ENCODE data around the gene FREY1. TPM values are rescaled to one million over a fixed set of nuclear protein-coding genes. Genes with fewer than 3 reads are reported as not detected.

The FREY1 gene
- total and polyA plus RNA-seq, 2 of the 4 experiments (the other 2 are of a cell fraction), result 0.21 TPM; not detected in 1

- ATAC-seq (ENCODE audit: low read depth), result no peak
- no peak overlapping the region for H3K4ac ChIP-seq (ENCODE audit: low read depth, low read length)
- no peak overlapping the region for H4K91ac ChIP-seq (ENCODE audit: insufficient read depth, low read depth, low read length)
- no peaks in the 10 kb centered on the region for H3K9me3 ChIP-seq (ENCODE audit: control insufficient read depth, insufficient read depth, low read length)
- H3K9ac ChIP-seq (ENCODE audit: low read depth, low read length), result no peak overlapping the region
- dilution Hi-C loops (cut with HindIII; ENCODE audit: low sequenced_read_pairs, unreplicated experiment), result no loop called here
- H2BK15ac ChIP-seq (ENCODE audit: low read depth, low read length), result no peak overlapping the region
- no peak overlapping the region for H3K4me3 ChIP-seq (ENCODE audit: insufficient read depth, low read depth, low read length)
- H2AK9ac ChIP-seq (replicated peaks; ENCODE audit: low read depth, low read length, poor library complexity), result no peak overlapping the region
- no peak overlapping the region for H3K27ac ChIP-seq (ENCODE audit: insufficient read depth, low read length)
- H3K4me2 ChIP-seq (ENCODE audit: low read depth, low read length), result no peak overlapping the region
- H3K36me3 ChIP-seq (ENCODE audit: control insufficient read depth, insufficient read depth, low read length), result peaks cover 6% of the 10 kb centered on the region; the same call in 1 of the 2 replicates
- no TSS peak for BruUV-seq (replicated peaks)
- H3K79me1 ChIP-seq (ENCODE audit: low read depth in 1 of 2, low read length in 2 of 2), result no peaks in the 10 kb centered on the region
- intact Hi-C loops (cut with micrococcal nuclease), result no loop called here
- H2AK5ac ChIP-seq (ENCODE audit: low read depth, low read length), result no peak overlapping the region
- 100% methylated on average over 4 of the region's 12 CpGs; no CpG with 5 or more reads in 1 of the 2 experiments for WGBS, 2 experiments (ENCODE audit: extremely low coverage in 2 of 2, insufficient read length in 1 of 2)
- H2AFZ ChIP-seq (replicated peaks; ENCODE audit: low read length, poor library complexity), result no peak overlapping the region
- in situ Hi-C loops (cut with MboI; ENCODE audit: low sequenced_read_pairs), result no loop called here
- H4K8ac ChIP-seq (ENCODE audit: low read depth in 2 of 2, low read length in 2 of 2), result no peak overlapping the region
- peaks cover 39% of the 10 kb centered on the region for H3K27me3 ChIP-seq (ENCODE audit: control insufficient read depth, insufficient read depth, low read length)
- H3K23ac ChIP-seq (ENCODE audit: low read depth, low read length), result no peak overlapping the region; the same call in 1 of the 2 replicates
- POLR2A ChIA-PET (ENCODE audit: unreplicated experiment), result interaction anchor here (0.6 kb wide), 1 partner anchor 10 kb away, joined by 3 read pairs; no protein-coding TSS in a partner anchor
- H2BK5ac ChIP-seq (ENCODE audit: low read depth, low read length, poor library complexity, severe bottlenecking), result no peak overlapping the region
- H4K5ac ChIP-seq (ENCODE audit: low read depth, low read length), result no peak overlapping the region
- H3K18ac ChIP-seq (ENCODE audit: low read depth, low read length), result no peak overlapping the region
- no peak overlapping the region for H2BK20ac ChIP-seq (ENCODE audit: low read depth, low read length)
- H2BK120ac ChIP-seq (ENCODE audit: low read depth, low read length), result no peak overlapping the region
- H3K56ac ChIP-seq (ENCODE audit: extremely low read depth, insufficient read depth, low read length), result no peak overlapping the region
- no peaks in the 10 kb centered on the region; the same call in 1 of the 2 replicates for H3K4me1 ChIP-seq (ENCODE audit: control insufficient read depth, insufficient read depth, low read length)
- no peaks in the 10 kb centered on the region for H3K9me1 ChIP-seq (ENCODE audit: insufficient read depth, low read length)
- no peak overlapping the region for H3K14ac ChIP-seq (replicated peaks; ENCODE audit: low read depth, low read length)
- H4K20me1 ChIP-seq (ENCODE audit: insufficient read depth, low read length), result peaks cover 7% of the 10 kb centered on the region
- DNase-seq, result no peak
- CTCF ChIA-PET, result no interaction called here
- TF ChIP-seq, protein P1, sequence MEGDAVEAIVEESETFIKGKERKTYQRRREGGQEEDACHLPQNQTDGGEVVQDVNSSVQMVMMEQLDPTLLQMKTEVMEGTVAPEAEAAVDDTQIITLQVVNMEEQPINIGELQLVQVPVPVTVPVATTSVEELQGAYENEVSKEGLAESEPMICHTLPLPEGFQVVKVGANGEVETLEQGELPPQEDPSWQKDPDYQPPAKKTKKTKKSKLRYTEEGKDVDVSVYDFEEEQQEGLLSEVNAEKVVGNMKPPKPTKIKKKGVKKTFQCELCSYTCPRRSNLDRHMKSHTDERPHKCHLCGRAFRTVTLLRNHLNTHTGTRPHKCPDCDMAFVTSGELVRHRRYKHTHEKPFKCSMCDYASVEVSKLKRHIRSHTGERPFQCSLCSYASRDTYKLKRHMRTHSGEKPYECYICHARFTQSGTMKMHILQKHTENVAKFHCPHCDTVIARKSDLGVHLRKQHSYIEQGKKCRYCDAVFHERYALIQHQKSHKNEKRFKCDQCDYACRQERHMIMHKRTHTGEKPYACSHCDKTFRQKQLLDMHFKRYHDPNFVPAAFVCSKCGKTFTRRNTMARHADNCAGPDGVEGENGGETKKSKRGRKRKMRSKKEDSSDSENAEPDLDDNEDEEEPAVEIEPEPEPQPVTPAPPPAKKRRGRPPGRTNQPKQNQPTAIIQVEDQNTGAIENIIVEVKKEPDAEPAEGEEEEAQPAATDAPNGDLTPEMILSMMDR (conservative IDR thresholded peaks at IDR 0.05; ENCODE audit: low read depth, low read length), result no peak
- TF ChIP-seq RCOR1 (IDR thresholded peaks at IDR 0.05; ENCODE audit: insufficient replicate concordance, low read length) (no peak), RFX5 (IDR thresholded peaks at IDR 0.05; ENCODE audit: low read depth, low read length) (no peak), SMC3 (IDR thresholded peaks at IDR 0.05; ENCODE audit: low read depth, low read length) (no peak), CHD1 (IDR thresholded peaks at IDR 0.05; ENCODE audit: low read depth, low read length) (no peak), BHLHE40 (IDR thresholded peaks at IDR 0.05; ENCODE audit: low read depth, low read length) (no peak), MAFK (IDR thresholded peaks at IDR 0.05; ENCODE audit: low read depth, low read length) (no peak), RAD21 (IDR thresholded peaks at IDR 0.05; ENCODE audit: low read length) (no peak), FOS (IDR thresholded peaks at IDR 0.05; ENCODE audit: low read depth, low read length) (no peak), POLR2A (IDR thresholded peaks at IDR 0.05; ENCODE audit: low read depth, low read length) (no peak), ELK1 (IDR thresholded peaks at IDR 0.05; ENCODE audit: borderline replicate concordance, low read depth, low read length) (no peak), MXI1 (IDR thresholded peaks at IDR 0.05; ENCODE audit: borderline replicate concordance, low read depth, low read length) (no peak), NFE2L2 (IDR thresholded peaks at IDR 0.05; ENCODE audit: low read depth, low read length) (no peak), CEBPB (IDR thresholded peaks at IDR 0.05; ENCODE audit: low read depth, low read length) (no peak)
- TF ChIP-seq, protein P2, sequence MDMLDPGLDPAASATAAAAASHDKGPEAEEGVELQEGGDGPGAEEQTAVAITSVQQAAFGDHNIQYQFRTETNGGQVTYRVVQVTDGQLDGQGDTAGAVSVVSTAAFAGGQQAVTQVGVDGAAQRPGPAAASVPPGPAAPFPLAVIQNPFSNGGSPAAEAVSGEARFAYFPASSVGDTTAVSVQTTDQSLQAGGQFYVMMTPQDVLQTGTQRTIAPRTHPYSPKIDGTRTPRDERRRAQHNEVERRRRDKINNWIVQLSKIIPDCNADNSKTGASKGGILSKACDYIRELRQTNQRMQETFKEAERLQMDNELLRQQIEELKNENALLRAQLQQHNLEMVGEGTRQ (IDR thresholded peaks at IDR 0.05; ENCODE audit: low read depth, low read length), result no peak
Measured at GRCh38 chr11:45926536-45927331, 19.7 kb upstream of the FREY1 start.
